Astrocyte of the hippocampus (primary cell): ENCODE data around the gene IPO13.
A peak's percentile ranks its signal among the peaks of the same experiment; 100 is the strongest.

Source experiments
- DNase-seq: peaks from one replicate; pipeline ENCODE4 v3.0.0; 2011; ENCODE audit warnings: low read depth, low spot score

IPO13 gene

GRCh38 chr1:43930168-43930948, 16.4 kb upstream of the IPO13 start:
- no peak for DNase-seq

- DNase-seq, result no peak
Measured at GRCh38 chr1:43930949-43931275, 15.8 kb upstream of the IPO13 start.

GRCh38 chr1:43931711-43932660, 14.8 kb upstream of the IPO13 start:
- DNase-seq, result no peak

GRCh38 chr1:43932786-43933385, 13.9 kb upstream of the IPO13 start:
- peak; percentile 60 for DNase-seq

GRCh38 chr1:43933386-43934100, 13.2 kb upstream of the IPO13 start, which contains the start of gene ARTN:
Gene ARTN, plus strand, starts transcription at chr1:43933801. Its CDS starts 1,856 bp downstream, at chr1:43935657.
- DNase-seq, result peak; percentile 58

- peak; percentile 85 for DNase-seq
Measured at GRCh38 chr1:43934101-43934985, 12.4 kb upstream of the IPO13 start.

- no peak for DNase-seq
Measured at GRCh38 chr1:43934986-43935324, 11.8 kb upstream of the IPO13 start.

GRCh38 chr1:43935711-43936427, 10.9 kb upstream of the IPO13 start:
- DNase-seq, result no peak

GRCh38 chr1:43936431-43937151, 10.2 kb upstream of the IPO13 start:
- DNase-seq, result peak; percentile 75

GRCh38 chr1:43937179-43937865, 9.4 kb upstream of the IPO13 start:
- no peak for DNase-seq

GRCh38 chr1:43938383-43938782, 8.4 kb upstream of the IPO13 start:
- DNase-seq, result no peak

- no peak for DNase-seq
Measured at GRCh38 chr1:43938892-43939587, 7.7 kb upstream of the IPO13 start.

- DNase-seq, result no peak
Measured at GRCh38 chr1:43942411-43942810, 4.3 kb upstream of the IPO13 start.

GRCh38 chr1:43944860-43945259, 1.9 kb upstream of the IPO13 start:
- no peak for DNase-seq

- DNase-seq, result no peak
Measured at GRCh38 chr1:43945674-43946235, 995 bp upstream of the IPO13 start.

- no peak for DNase-seq
Measured at GRCh38 chr1:43947061-43947873, 517 bp downstream of the IPO13 start.

- DNase-seq, result peak; percentile 21
Measured at GRCh38 chr1:43947874-43948437, 1.2 kb downstream of the IPO13 start.
